ENCODE results near the gene SPOCK1.

The SPOCK1 gene

DNA sequence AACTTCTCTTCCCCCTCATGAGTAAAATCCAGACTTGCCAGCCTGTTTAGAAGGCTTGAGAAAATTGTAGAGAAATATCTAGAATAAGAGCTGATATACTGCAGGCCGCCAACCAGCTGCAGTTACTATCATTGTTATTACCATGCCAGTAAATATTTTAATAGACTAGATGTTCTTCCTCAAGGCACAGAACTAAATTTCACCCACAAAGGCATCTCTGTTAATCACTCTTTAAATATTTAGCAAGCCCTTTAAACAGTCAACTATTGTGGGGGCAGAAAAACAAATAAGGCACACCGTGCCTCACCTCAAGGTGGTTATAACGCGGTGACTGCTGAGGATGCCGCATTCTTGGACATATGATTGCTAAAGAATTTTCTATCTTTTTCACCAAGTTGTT is 147.0 kb downstream of the SPOCK1 start:
- TF ChIP-seq, protein P1, sequence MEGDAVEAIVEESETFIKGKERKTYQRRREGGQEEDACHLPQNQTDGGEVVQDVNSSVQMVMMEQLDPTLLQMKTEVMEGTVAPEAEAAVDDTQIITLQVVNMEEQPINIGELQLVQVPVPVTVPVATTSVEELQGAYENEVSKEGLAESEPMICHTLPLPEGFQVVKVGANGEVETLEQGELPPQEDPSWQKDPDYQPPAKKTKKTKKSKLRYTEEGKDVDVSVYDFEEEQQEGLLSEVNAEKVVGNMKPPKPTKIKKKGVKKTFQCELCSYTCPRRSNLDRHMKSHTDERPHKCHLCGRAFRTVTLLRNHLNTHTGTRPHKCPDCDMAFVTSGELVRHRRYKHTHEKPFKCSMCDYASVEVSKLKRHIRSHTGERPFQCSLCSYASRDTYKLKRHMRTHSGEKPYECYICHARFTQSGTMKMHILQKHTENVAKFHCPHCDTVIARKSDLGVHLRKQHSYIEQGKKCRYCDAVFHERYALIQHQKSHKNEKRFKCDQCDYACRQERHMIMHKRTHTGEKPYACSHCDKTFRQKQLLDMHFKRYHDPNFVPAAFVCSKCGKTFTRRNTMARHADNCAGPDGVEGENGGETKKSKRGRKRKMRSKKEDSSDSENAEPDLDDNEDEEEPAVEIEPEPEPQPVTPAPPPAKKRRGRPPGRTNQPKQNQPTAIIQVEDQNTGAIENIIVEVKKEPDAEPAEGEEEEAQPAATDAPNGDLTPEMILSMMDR (IDR thresholded peaks at IDR 0.05): no peak
- Mint-ChIP-seq H3K27ac (no peak overlapping the region), H3K4me1 (no peaks in the 10 kb centered on the region), H3K4me3 (no peak overlapping the region), H3K27me3 (ENCODE audit: low read depth, poor library complexity) (peaks cover 17% of the 10 kb centered on the region), H3K36me3 (ENCODE audit: low read depth) (no peaks in the 10 kb centered on the region), H3K9me3 (no peaks in the 10 kb centered on the region)
- DNase-seq: no peak

DNA sequence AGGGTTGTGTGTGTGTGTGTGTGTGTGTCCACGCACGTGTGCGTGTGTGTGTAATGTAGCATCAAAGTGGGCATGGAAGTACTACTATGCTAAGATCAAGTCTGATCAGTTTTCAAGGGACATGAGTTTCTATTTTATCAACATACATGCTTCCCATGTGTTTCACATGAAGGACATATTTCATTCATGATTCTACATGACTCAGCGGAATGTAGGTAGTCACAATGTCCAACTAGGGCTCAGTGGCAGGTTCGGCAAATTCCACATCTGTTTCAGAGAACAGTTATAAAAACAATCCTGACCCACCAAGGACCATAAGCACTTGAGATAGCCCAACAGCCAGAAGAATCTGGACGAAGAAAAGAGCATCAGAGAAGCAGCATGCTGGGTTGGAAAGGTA is 148.3 kb downstream of the SPOCK1 start:
- DNase-seq: no peak
- Mint-ChIP-seq H3K4me3 (no peak overlapping the region), H3K9me3 (no peaks in the 10 kb centered on the region), H3K36me3 (ENCODE audit: low read depth) (no peaks in the 10 kb centered on the region), H3K4me1 (no peaks in the 10 kb centered on the region), H3K27ac (no peak overlapping the region), H3K27me3 (ENCODE audit: low read depth, poor library complexity) (peaks cover 13% of the 10 kb centered on the region)
- TF ChIP-seq, protein P1 (IDR thresholded peaks at IDR 0.05): no peak

DNA sequence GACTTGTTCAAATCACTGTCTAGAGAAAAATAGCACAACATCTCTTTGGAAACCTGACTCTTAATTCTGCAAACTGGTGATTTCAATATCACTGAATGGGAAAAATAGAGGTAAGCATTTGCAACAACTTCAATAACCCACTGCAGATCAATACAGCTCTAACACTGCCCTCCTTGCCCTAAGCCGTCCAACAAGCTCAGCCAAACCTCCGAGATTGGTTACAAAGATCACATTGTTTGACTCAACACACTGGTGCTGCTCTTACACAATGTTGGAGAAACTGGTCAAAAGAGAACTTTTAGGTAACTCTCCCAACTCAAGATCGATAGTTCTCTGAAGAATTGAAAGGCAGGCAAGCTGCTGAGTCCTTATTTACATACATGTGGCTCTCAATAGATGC is 150.4 kb downstream of the SPOCK1 start:
- DNase-seq: no peak
- H3K27me3 Mint-ChIP-seq (ENCODE audit: low read depth, poor library complexity): peaks cover 18% of the 10 kb centered on the region
- H3K4me1 Mint-ChIP-seq: no peaks in the 10 kb centered on the region
- H3K4me3 Mint-ChIP-seq: no peak overlapping the region
- H3K36me3 Mint-ChIP-seq (ENCODE audit: low read depth): no peaks in the 10 kb centered on the region
- no peaks in the 10 kb centered on the region for H3K9me3 Mint-ChIP-seq
- TF ChIP-seq, protein P1 (IDR thresholded peaks at IDR 0.05): no peak
- H3K27ac Mint-ChIP-seq: no peak overlapping the region

DNA sequence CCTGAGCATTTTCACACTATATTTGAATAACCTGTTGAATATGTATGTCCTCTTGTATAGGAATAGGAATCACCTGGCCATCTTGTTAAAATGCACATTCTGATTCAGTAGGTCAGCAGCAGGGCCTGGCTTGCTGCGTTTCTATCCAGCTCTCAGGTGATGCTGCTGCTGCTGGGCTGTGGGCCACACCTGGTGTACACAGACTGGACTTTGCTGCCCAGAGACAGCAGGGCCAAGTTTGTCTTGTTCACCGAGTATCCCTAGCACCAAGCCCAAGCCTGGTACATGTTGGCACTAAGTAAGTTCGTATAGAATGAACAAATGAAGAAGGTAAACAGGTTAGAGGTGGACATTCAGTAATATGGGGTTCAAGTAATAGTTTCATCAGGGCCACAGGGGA is 151.3 kb downstream of the SPOCK1 start:
- no peaks in the 10 kb centered on the region for H3K4me1 Mint-ChIP-seq
- TF ChIP-seq, protein P1 (IDR thresholded peaks at IDR 0.05): no peak
- no peaks in the 10 kb centered on the region for H3K9me3 Mint-ChIP-seq
- peaks cover 16% of the 10 kb centered on the region for H3K27me3 Mint-ChIP-seq (ENCODE audit: low read depth, poor library complexity)
- no peaks in the 10 kb centered on the region for H3K36me3 Mint-ChIP-seq (ENCODE audit: low read depth)
- no peak overlapping the region for H3K4me3 Mint-ChIP-seq
- no peak for DNase-seq
- H3K27ac Mint-ChIP-seq: no peak overlapping the region

DNA sequence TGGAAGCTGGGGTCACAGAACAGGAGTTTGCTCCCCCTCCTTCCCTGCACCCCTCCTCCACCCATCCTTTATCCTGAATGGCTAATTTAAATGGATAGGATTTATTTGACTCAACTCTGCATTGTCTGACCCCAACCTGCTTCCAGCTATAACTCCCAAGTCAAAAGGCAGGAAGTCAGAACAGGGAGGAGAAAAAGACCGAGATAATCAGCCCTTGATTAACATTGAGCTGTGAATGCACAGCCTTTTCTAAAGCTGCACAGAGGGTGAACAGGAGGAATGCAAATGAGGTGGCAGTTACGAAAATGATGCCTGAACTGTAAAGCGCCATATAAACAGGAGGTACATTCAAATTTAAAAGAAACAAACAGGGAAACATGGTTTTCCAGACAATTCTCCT is 152.8 kb downstream of the SPOCK1 start:
- TF ChIP-seq, protein P1 (IDR thresholded peaks at IDR 0.05): no peak
- H3K4me3 Mint-ChIP-seq: no peak overlapping the region
- no peak overlapping the region for H3K27ac Mint-ChIP-seq
- no peak for DNase-seq
- H3K4me1 Mint-ChIP-seq: no peaks in the 10 kb centered on the region
- H3K36me3 Mint-ChIP-seq (ENCODE audit: low read depth): no peaks in the 10 kb centered on the region
- H3K9me3 Mint-ChIP-seq: no peaks in the 10 kb centered on the region
- peaks cover 17% of the 10 kb centered on the region for H3K27me3 Mint-ChIP-seq (ENCODE audit: low read depth, poor library complexity)

DNA sequence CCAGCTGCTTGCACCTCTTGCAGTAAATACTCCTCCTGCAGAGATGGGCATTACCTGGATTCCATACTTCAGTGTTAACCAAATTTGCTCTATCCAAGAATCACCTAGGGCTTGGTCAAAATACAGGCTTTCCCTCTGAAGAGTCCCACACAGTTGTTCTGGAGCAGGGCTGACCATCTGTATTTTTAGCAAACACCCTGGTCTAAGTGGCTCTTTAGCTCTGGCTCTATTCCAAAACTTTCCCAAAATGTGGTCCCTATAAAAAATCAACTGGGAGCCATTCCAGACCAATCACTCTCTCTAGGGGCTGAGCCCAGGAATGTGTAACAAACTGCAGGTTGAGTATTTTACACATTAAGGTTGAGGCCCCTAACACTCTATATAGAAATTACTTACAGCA is 153.7 kb downstream of the SPOCK1 start:
- TF ChIP-seq, protein P1 (IDR thresholded peaks at IDR 0.05): no peak
- Mint-ChIP-seq H3K27ac (no peak overlapping the region), H3K4me1 (no peaks in the 10 kb centered on the region), H3K36me3 (ENCODE audit: low read depth) (no peaks in the 10 kb centered on the region), H3K9me3 (no peaks in the 10 kb centered on the region), H3K4me3 (no peak overlapping the region), H3K27me3 (ENCODE audit: low read depth, poor library complexity) (peaks cover 18% of the 10 kb centered on the region)
- no peak for DNase-seq

All from nephron progenitor cell (in vitro differentiated cells).